GM12865 (cell line): ENCODE results near the gene PIP4P1.

ENCODE experiments used
- DNase-seq: peaks from one replicate; pipeline ENCODE4 v3.0.0; 2010; ENCODE audit warnings: low read depth
- H3K4me3 ChIP-seq: 2 replicates; pipeline ENCODE4 v1.5.1; 2011; ENCODE audit warnings: mild to moderate bottlenecking, low read depth, low read length, control low read depth
- CTCF ChIP-seq: IDR thresholded peaks from 2 replicates; pipeline ENCODE4 v1.5.1; 2011; ENCODE audit warnings: low read length, control low read depth, low read depth, inconsistent platforms; ENCODE audit not compliant: insufficient read depth; ENCODE audit errors: missing control alignments

Gene PIP4P1

GRCh38 chr14:20477211-20477876 is 16.1 kb upstream of the PIP4P1 start:
- TF ChIP-seq CTCF = no peak
- H3K4me3 ChIP-seq = no peak overlapping the region
- no peak for DNase-seq

- no peak for TF ChIP-seq CTCF
- H3K4me3 ChIP-seq = no peak overlapping the region
- no peak for DNase-seq
Observed at GRCh38 chr14:20476776-20477175, 15.5 kb upstream of the PIP4P1 start.

- no peak for DNase-seq
- no peak overlapping the region for H3K4me3 ChIP-seq
- TF ChIP-seq CTCF = no peak
Observed at GRCh38 chr14:20472536-20473169, 11.4 kb upstream of the PIP4P1 start.

- peak overlapping the region; percentile 84 for H3K4me3 ChIP-seq
- no peak for TF ChIP-seq CTCF
- no peak for DNase-seq
Observed at GRCh38 chr14:20470603-20470901, 9.3 kb upstream of the PIP4P1 start.

GRCh38 chr14:20469890-20470602 is 8.8 kb upstream of the PIP4P1 start:
- no peak for TF ChIP-seq CTCF
- DNase-seq = peak; percentile 60
- peak overlapping the region; percentile 84 for H3K4me3 ChIP-seq

- peak; percentile 96 for DNase-seq
Observed at GRCh38 chr14:20469242-20469889, 8.1 kb upstream of the PIP4P1 start, which contains the start of gene PNP. Gene PNP (plus strand): TSS chr14:20469406. CDS start chr14:20469525, 119 bp downstream.

More at GRCh38 chr14:20469242-20469889, 8.1 kb upstream of the PIP4P1 start, which contains the start of gene PNP:
- no peak for TF ChIP-seq CTCF
- H3K4me3 ChIP-seq = peak within 1 kb of the TSS; percentile 84
